GM23248 (cell line): ENCODE measurements around the gene ABCB9.

Experiments used
- EZH2 ChIP-seq: fragments of 200-600 bp; sonication (generic); IDR thresholded peaks from 2 replicates; pipeline ENCODE4 v1.6.1; 2018; ENCODE audit warnings: antibody characterized with exemption, mild to moderate bottlenecking; ENCODE audit not compliant: insufficient read depth, poor library complexity, severe bottlenecking
- EZH2phosphoT487 ChIP-seq: fragments of 200-600 bp; sonication (generic); IDR thresholded peaks from 2 replicates; pipeline ENCODE4 v1.6.1; 2018; ENCODE audit warnings: antibody characterized with exemption, moderate library complexity, mild to moderate bottlenecking, low read depth; ENCODE audit not compliant: insufficient read depth

GRCh38 chr12:122996188-122996601 is 29.9 kb upstream of the ABCB9 start:
- TF ChIP-seq EZH2phosphoT487 (no peak), EZH2 (no peak)
